ENCODE measurements around the gene FOXN4. TPM values are rescaled to one million over a fixed set of nuclear protein-coding genes. Genes with fewer than 3 reads are reported as not detected.

The FOXN4 gene
- total RNA-seq, 1 donor from 2014 or later: not detected

DNA sequence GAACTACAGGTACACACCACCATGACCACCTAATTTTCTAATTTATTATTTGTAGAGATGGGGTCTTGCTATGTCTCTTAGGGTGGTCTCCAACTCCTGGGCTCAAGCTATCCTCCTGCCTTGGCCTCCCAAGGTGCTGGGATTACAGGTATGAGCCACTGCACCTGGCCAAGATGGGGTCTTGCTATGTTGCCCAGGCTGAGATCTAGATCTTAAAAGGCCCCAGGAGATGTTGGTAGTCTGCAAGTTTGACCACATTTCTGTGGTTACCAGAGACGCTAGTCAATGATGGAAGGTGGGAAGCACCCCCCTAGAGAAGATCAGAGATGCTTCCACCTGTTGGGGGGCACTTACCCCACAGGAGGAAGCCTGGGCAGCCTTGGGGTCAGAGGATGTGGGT is 34.7 kb downstream of the FOXN4 start:
- Histone ChIP-seq H3K9me3 (no peaks in the 10 kb centered on the region), H3K4me1 (peaks cover 5% of the 10 kb centered on the region), H3K36me3 (no peaks in the 10 kb centered on the region), H3K27ac (no peak overlapping the region), H3K4me3 (no peak overlapping the region), H3K27me3 (no peaks in the 10 kb centered on the region)
- TF ChIP-seq, protein P1, sequence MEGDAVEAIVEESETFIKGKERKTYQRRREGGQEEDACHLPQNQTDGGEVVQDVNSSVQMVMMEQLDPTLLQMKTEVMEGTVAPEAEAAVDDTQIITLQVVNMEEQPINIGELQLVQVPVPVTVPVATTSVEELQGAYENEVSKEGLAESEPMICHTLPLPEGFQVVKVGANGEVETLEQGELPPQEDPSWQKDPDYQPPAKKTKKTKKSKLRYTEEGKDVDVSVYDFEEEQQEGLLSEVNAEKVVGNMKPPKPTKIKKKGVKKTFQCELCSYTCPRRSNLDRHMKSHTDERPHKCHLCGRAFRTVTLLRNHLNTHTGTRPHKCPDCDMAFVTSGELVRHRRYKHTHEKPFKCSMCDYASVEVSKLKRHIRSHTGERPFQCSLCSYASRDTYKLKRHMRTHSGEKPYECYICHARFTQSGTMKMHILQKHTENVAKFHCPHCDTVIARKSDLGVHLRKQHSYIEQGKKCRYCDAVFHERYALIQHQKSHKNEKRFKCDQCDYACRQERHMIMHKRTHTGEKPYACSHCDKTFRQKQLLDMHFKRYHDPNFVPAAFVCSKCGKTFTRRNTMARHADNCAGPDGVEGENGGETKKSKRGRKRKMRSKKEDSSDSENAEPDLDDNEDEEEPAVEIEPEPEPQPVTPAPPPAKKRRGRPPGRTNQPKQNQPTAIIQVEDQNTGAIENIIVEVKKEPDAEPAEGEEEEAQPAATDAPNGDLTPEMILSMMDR (IDR thresholded peaks at IDR 0.05): no peak
- intact Hi-C loops (cut with DNase I): no loop called here
- ATAC-seq: no peak
- no peak for DNase-seq

DNA sequence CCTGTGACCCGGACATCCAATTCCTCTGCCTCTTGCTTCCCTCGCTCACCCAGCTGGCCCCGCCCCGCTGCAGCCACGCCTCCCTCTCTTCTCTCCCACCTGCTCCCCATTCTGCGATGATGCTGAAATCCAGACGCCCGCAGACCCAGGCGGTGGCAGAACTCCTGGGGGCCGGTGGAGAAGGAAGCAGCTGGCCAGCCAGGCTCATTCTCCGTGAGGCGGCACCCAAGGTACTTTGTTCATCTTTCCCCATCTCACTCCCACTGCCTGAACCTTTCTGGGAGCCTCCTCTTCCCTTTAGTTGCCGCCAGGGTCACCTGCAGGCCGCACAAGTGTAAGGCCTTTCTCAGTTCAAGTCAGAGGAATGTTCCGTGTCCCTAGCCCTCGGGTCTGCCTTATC is 35.7 kb downstream of the FOXN4 start:
- TF ChIP-seq, protein P1 (IDR thresholded peaks at IDR 0.05): no peak
- Histone ChIP-seq H3K27ac (no peak overlapping the region), H3K4me1 (peaks cover 3% of the 10 kb centered on the region), H3K36me3 (no peaks in the 10 kb centered on the region), H3K4me3 (no peak overlapping the region), H3K27me3 (no peaks in the 10 kb centered on the region), H3K9me3 (no peaks in the 10 kb centered on the region)
- intact Hi-C loops (cut with DNase I): no loop called here
- ATAC-seq: no peak
- no peak for DNase-seq

DNA sequence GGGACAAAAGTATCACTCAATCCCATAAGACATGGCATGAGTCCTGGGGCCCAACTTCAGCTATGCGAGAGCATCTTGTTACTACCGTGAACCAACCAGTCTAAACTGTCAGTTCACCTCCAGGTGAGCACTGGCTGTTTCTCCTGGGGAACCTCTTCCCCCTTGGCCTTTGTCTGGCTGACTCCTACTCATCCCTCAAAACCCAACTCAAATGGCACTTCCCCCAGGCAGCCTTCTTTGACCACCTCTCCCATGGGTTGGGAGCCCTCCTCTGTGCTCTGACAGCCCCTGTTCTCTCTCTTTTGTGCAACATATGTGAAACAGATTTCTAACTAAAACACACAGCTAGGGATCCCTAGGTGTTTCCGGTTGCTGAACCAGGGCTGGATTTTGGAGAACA is 37.7 kb downstream of the FOXN4 start:
- Histone ChIP-seq H3K4me3 (no peak overlapping the region), H3K9me3 (no peaks in the 10 kb centered on the region), H3K4me1 (no peaks in the 10 kb centered on the region), H3K27ac (no peak overlapping the region), H3K36me3 (peaks cover 12% of the 10 kb centered on the region), H3K27me3 (no peaks in the 10 kb centered on the region)
- TF ChIP-seq, protein P1 (IDR thresholded peaks at IDR 0.05): no peak
- no peak for DNase-seq
- intact Hi-C loops (cut with DNase I): no loop called here
- no peak for ATAC-seq

DNA sequence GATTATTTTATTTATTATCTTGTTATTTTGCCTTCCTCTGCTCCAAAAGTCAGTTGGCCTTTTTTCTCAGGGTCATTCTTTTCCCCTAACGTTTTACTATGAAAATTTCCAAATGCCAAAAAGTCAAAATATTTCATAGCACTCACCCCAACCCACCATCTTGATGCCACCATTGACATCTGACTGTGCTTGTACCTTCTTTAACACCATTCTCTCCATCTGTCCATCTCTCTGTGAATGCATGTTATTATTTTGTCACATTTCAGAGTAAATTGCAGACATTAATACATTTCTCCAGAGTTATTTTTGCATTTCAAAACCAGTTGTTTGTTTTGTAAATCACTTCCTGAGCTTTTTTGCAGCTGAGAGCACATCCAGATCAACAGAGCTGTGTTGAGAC is 38.6 kb downstream of the FOXN4 start:
- DNase-seq: no peak
- H3K9me3 ChIP-seq: no peaks in the 10 kb centered on the region
- no peak for ATAC-seq
- H3K27ac ChIP-seq: no peak overlapping the region
- no peak overlapping the region for H3K4me3 ChIP-seq
- H3K4me1 ChIP-seq: no peaks in the 10 kb centered on the region
- no peaks in the 10 kb centered on the region for H3K27me3 ChIP-seq
- peaks cover 21% of the 10 kb centered on the region for H3K36me3 ChIP-seq
- intact Hi-C loops (cut with DNase I): no loop called here
- TF ChIP-seq, protein P1 (IDR thresholded peaks at IDR 0.05): no peak

DNA sequence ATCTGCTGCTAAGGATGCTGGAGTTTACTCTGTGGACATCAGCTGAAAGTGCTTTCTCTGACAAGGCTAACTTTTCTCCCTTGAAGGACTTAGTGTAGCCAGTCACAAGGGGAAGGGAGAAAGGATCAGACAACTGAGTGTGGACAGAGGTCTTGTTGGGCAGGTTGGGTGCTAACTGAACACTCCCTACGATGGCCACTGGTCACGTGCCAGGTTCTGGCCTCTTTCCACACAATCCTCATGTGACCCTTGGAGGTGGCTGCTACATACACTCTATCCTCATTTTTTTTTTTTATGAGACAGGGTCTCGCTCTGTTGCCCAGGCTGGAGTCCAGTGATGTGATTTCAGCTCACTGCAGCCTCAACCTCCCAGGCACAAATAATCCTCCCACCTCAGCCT is 39.7 kb downstream of the FOXN4 start:
- ATAC-seq (no peak), DNase-seq (no peak)
- Histone ChIP-seq H3K9me3 (no peaks in the 10 kb centered on the region), H3K27me3 (no peaks in the 10 kb centered on the region), H3K27ac (no peak overlapping the region), H3K36me3 (peaks cover 32% of the 10 kb centered on the region), H3K4me3 (no peak overlapping the region), H3K4me1 (no peaks in the 10 kb centered on the region)
- TF ChIP-seq, protein P1 (IDR thresholded peaks at IDR 0.05): no peak
- intact Hi-C loops (cut with DNase I): loop anchor here (10.0 kb wide), 1 partner anchor 125 kb away; no protein-coding TSS in a partner anchor

DNA sequence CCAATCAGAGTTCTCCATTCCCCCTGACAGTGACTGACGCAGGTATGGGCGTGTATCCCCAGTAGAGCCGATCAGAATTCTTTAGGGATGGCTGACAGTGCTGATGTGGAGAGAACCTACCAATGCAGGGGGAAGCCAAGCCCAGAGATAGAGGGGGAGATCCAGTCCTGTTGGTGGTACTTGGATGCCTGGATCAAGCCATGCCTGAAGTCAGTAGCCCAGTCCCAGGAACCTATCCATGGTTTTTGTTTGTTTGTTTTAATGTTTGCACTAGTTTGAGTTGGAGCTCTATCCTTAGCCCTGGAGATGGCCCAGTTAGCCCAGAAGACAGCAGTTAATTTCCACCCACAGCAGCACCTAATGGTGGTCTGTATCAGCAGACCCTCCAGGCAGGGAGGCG is 40.2 kb downstream of the FOXN4 start:
- TF ChIP-seq, protein P1 (IDR thresholded peaks at IDR 0.05): no peak

More for the DNA sequence above, 40.2 kb downstream of the FOXN4 start:
- Histone ChIP-seq H3K4me3 (no peak overlapping the region), H3K4me1 (no peaks in the 10 kb centered on the region), H3K27me3 (no peaks in the 10 kb centered on the region), H3K27ac (no peak overlapping the region), H3K9me3 (no peaks in the 10 kb centered on the region), H3K36me3 (peaks cover 34% of the 10 kb centered on the region)
- intact Hi-C loops (cut with DNase I): loop anchor here (10.0 kb wide), 1 partner anchor 126 kb away; no protein-coding TSS in a partner anchor
- DNase-seq: no peak
- no peak for ATAC-seq
